GM12878 (cell line): ENCODE results near the gene SVIL.

ENCODE experiments used
- EP300 ChIP-seq, 2 experiments: fragments of 150-350 bp in 1 of 2; IDR thresholded peaks; 2 replicates each; pipeline ENCODE4 v1.6.1; 2011 to 2012; ENCODE audit warnings: low read depth in 2 of 2, low read length in 2 of 2, borderline replicate concordance in 1 of 2, improper control_type of control experiment in 1 of 2, inconsistent platforms in 1 of 2; ENCODE audit not compliant: control insufficient read depth in 1 of 2
- EZH2 ChIP-seq: IDR thresholded peaks from 2 replicates; pipeline ENCODE4 v1.6.1; 2012; ENCODE audit warnings: low read depth, mild to moderate bottlenecking, control low read depth, inconsistent platforms, low read length, borderline replicate concordance; ENCODE audit not compliant: control insufficient read depth
- NR2C2 ChIP-seq: IDR thresholded peaks from 2 replicates; pipeline ENCODE4 v1.6.1; 2011; ENCODE audit warnings: borderline replicate concordance, low read depth; ENCODE audit not compliant: control insufficient read depth, insufficient read length
- RFX5 ChIP-seq: IDR thresholded peaks from 2 replicates; pipeline ENCODE4 v1.6.1; 2011; ENCODE audit warnings: low read depth, low read length, improper control_type of control experiment
- SRF ChIP-seq, 2 experiments: IDR thresholded peaks; 2 replicates each; pipeline ENCODE4 v1.6.1; 2011; ENCODE audit warnings: low read depth in 2 of 2, low read length in 2 of 2, mild to moderate bottlenecking in 1 of 2, moderate library complexity in 1 of 2
- TAF1 ChIP-seq: IDR thresholded peaks from 2 replicates; pipeline ENCODE4 v1.6.1; 2011; ENCODE audit warnings: mild to moderate bottlenecking, low read depth, low read length, borderline replicate concordance
- TF ChIP-seq, protein P1 (sequence below), 3 experiments: IDR thresholded peaks in 2 of 3; conservative IDR thresholded peaks in 1 of 3; 2 replicates each; pipeline ENCODE4 v1.5.1; 2011; ENCODE audit warnings: low read depth in 3 of 3, low read length in 3 of 3, mild to moderate bottlenecking in 3 of 3, control low read depth in 2 of 3, moderate library complexity in 2 of 3, inconsistent platforms in 1 of 3, mixed read lengths in 1 of 3; ENCODE audit not compliant: control insufficient read depth in 2 of 3, insufficient read depth in 1 of 3; ENCODE audit errors: extremely low read depth in 1 of 3

GRCh38 chr10:29493697-29494096 lies 141.1 kb downstream of the SVIL start:
- TF ChIP-seq SRF (IDR thresholded peaks at IDR 0.05; ENCODE audit: low read depth in 2 of 2, low read length in 2 of 2) = no peak
- TF ChIP-seq EZH2 = no peak
- TF ChIP-seq EP300 (IDR thresholded peaks at IDR 0.05; ENCODE audit: borderline replicate concordance in 1 of 2, control insufficient read depth in 1 of 2, low read depth in 2 of 2, low read length in 2 of 2) = no peak
- no peak for TF ChIP-seq RFX5
- TF ChIP-seq, protein P1, sequence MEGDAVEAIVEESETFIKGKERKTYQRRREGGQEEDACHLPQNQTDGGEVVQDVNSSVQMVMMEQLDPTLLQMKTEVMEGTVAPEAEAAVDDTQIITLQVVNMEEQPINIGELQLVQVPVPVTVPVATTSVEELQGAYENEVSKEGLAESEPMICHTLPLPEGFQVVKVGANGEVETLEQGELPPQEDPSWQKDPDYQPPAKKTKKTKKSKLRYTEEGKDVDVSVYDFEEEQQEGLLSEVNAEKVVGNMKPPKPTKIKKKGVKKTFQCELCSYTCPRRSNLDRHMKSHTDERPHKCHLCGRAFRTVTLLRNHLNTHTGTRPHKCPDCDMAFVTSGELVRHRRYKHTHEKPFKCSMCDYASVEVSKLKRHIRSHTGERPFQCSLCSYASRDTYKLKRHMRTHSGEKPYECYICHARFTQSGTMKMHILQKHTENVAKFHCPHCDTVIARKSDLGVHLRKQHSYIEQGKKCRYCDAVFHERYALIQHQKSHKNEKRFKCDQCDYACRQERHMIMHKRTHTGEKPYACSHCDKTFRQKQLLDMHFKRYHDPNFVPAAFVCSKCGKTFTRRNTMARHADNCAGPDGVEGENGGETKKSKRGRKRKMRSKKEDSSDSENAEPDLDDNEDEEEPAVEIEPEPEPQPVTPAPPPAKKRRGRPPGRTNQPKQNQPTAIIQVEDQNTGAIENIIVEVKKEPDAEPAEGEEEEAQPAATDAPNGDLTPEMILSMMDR (IDR thresholded peaks at IDR 0.05 in 2 of 3, conservative IDR thresholded peaks at IDR 0.05 in 1 of 3; ENCODE audit: control insufficient read depth in 2 of 3, extremely low read depth in 1 of 3, insufficient read depth in 1 of 3, low read depth in 3 of 3, low read length in 3 of 3) = no peak
- TF ChIP-seq TAF1 = no peak
- no peak for TF ChIP-seq NR2C2
